T-helper 2 cell treated with Interferon-gamma antibody and Interleukin-4, amounts not matched to agents 5 μg/mL and 100 μg/mL, for 36 hours (primary cell): ENCODE measurements around the gene COL23A1.
"Not testable (repeated sequence)": the region's sequence is repeated elsewhere in the genome, so short reads cannot be mapped to it uniquely, and the experiment has no call there.

Experiments used
- DNase-seq: peaks from one replicate; pipeline ENCODE4 v3.0.0; 2021; ENCODE audit warnings: low spot score
- H3K27ac Mint-ChIP-seq: one replicate; pipeline ENCODE4 v1.8.0; 2021; ENCODE audit warnings: mild to moderate bottlenecking, mixed read lengths
- H3K27me3 Mint-ChIP-seq: one replicate; pipeline ENCODE4 v1.8.0; 2021; ENCODE audit warnings: low read depth, mixed read lengths
- H3K36me3 Mint-ChIP-seq: one replicate; pipeline ENCODE4 v1.8.0; 2021; ENCODE audit warnings: low read depth, mixed read lengths
- H3K4me1 Mint-ChIP-seq: one replicate; pipeline ENCODE4 v1.8.0; 2021; ENCODE audit warnings: low read depth, mixed read lengths
- H3K4me3 Mint-ChIP-seq: one replicate; pipeline ENCODE4 v1.8.0; 2022; ENCODE audit warnings: mild to moderate bottlenecking, moderate library complexity, mixed read lengths
- H3K9me3 Mint-ChIP-seq: one replicate; pipeline ENCODE4 v1.8.0; 2021; ENCODE audit warnings: mixed read lengths

COL23A1 gene

DNA sequence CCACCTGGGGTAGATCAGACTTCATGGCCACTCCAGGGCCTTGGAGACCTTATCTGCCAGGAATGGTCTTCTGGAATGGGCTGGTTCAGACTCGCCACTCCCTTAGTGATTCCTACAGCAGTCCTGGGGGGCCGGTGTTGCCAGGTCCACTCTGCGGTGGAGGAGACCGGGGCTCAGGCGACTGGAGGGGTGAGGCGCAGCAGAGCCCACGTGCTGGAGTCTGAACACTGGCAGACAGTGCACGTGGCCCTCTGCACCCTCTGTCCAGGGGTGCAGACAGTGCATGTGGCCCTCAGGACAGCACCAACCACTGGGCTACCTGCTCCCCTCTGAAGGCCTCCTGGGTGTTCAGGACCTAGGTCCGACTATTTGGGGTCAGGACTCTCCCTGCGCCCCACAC, 262.7 kb downstream of the COL23A1 start:
- Mint-ChIP-seq H3K9me3 (no peaks in the 10 kb centered on the region), H3K27ac (no peak overlapping the region)

DNA sequence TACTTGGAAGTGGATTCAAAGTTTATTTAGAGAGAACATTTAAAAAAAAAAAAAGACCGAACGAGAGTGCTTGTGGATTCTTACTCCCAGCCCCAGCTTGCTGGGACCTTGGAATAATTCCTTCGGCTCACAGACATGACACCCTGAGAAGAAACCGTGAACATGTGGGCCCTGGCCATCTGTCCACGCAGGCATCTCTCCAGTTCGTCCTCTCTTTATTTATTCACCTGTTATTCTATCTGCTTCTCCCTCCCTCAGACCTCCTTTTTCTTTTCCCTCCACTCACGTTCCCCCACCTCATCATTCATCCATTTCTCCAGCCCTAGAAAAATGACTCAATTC, 263.8 kb downstream of the COL23A1 start:
- H3K4me1 Mint-ChIP-seq: peaks cover 2% of the 10 kb centered on the region
- DNase-seq: no peak
- H3K27me3 Mint-ChIP-seq: no peaks in the 10 kb centered on the region
- no peak overlapping the region for H3K4me3 Mint-ChIP-seq
- H3K36me3 Mint-ChIP-seq: no peaks in the 10 kb centered on the region
- no peak overlapping the region for H3K27ac Mint-ChIP-seq
- H3K9me3 Mint-ChIP-seq: no peaks in the 10 kb centered on the region

More for the DNA sequence above, 262.7 kb downstream of the COL23A1 start:
- Mint-ChIP-seq H3K4me1 (peaks cover 2% of the 10 kb centered on the region), H3K36me3 (no peaks in the 10 kb centered on the region), H3K27me3 (no peaks in the 10 kb centered on the region), H3K4me3 (no peak overlapping the region)
- no peak for DNase-seq

DNA sequence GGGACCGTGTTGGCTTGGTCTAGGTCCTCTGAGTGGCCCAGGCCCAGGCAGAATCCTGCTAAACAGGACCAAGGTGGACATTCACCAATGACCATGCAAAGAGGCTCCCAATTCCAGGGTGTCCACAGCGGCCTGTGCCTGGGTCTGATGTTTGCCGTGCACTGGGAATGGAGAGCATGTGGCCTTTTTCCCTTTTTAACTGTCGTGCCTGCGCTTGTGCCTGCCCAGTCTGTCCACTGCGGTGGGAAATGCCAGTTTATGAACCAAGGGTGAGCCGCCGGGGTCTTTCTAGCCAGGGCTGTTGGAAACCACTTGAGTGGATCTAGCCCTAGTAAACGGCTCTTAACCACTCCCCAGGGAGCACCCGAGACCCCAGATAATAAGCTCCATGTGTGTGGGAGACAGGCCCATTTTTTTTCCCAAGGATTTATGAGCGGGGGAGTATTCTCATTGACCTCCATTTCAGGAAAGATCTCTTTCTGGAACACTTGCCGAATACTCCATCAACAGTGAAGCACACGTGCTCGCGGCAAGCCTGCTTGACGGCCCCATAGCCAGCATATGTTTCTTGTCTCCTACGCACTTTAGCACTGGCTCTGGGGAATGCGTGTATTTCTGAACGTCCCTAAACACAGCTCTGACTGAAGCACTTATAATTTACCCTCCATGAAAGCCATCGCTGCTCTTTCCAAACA, 264.4 kb downstream of the COL23A1 start:
- DNase-seq: no peak
- H3K27me3 Mint-ChIP-seq: no peaks in the 10 kb centered on the region
- no peaks in the 10 kb centered on the region for H3K9me3 Mint-ChIP-seq
- H3K36me3 Mint-ChIP-seq: no peaks in the 10 kb centered on the region
- H3K27ac Mint-ChIP-seq: no peak overlapping the region
- H3K4me1 Mint-ChIP-seq: peaks cover 2% of the 10 kb centered on the region
- H3K4me3 Mint-ChIP-seq: no peak overlapping the region

DNA sequence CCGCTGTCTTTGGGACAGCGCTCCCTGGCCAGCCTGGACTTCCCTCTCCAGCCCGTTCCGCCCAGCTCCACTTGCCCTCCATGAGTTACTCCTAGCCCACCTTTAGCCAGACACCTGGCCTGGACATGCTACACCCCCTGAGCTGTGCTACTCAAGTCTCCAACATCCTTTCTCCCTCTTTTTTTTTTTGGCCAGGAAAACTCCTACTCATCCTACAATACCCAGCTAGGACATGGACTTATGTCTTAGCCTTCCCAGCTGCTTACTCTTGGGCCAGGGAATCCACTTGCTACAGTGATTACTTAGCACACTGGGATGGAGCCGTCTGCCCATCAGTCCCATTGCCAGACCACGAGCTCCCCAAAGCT, 264.9 kb downstream of the COL23A1 start:
- H3K27me3 Mint-ChIP-seq: no peaks in the 10 kb centered on the region
- H3K4me3 Mint-ChIP-seq: no peak overlapping the region
- H3K9me3 Mint-ChIP-seq: no peaks in the 10 kb centered on the region
- no peaks in the 10 kb centered on the region for H3K36me3 Mint-ChIP-seq
- no peak overlapping the region for H3K27ac Mint-ChIP-seq
- DNase-seq: no peak
- H3K4me1 Mint-ChIP-seq: no peaks in the 10 kb centered on the region

DNA sequence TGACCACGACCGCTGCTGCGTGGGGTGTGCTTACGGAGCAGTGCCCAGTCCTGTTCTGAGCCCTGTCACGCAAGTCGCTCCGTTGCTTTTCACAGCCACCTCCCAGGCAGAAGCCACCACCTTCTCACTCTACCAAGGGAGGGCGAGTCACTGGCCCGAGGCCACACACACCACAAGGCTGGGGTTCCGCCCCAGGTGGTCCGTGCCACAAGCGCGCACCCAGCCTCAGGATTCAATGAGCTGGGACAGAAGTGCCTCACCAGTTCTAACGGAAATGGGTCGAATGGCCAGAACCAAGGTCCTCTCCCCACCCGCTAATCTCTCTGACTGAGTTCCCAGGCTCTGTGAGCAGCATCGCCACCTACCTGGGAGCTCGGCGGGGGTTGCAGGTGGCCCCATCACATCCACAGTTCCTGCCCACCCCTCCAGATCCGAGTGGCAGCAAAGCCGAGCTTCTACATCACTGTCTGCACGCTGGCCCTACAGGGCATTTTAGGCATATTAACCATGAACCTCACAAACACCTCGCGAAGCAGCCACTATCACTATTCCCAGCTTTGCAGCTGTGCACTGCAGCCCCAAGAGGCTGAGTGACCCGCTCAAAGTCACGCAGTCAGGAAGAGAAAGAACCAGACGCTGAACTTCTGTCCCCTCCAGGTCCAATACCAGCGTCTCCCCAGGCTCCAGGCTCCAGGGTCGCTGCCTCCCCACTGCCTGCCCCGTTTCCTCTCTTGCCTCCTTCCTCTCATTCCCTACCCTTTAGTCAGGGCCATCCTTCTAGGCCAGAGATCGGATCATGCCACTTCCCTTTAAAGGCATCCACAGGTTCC, 265.5 kb downstream of the COL23A1 start:
- H3K4me1 Mint-ChIP-seq: no peaks in the 10 kb centered on the region
- no peak overlapping the region for H3K27ac Mint-ChIP-seq
- H3K9me3 Mint-ChIP-seq: no peaks in the 10 kb centered on the region
- no peaks in the 10 kb centered on the region for H3K27me3 Mint-ChIP-seq
- no peak overlapping the region for H3K4me3 Mint-ChIP-seq
- no peaks in the 10 kb centered on the region for H3K36me3 Mint-ChIP-seq
- no peak for DNase-seq

DNA sequence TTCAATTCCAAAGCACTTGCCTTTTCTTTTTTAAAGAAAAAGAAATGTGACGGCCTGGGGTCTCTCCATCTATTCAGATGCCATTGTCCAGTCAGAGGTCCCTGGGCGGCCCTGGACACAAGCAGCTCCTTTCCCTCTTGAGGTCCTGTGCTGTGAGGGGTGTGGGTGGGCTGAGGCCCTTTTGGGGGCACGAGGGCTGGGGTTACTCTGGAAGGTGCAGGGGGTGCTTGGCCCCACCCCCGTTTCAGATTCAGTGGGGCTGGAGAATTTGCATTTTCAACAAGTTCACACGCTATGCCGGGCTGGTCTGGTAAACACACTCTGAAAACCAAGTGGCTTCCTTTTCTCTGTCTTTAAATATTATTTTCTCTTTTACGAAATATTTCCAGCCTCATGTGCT, 266.2 kb downstream of the COL23A1 start:
- Mint-ChIP-seq H3K4me1 (no peaks in the 10 kb centered on the region), H3K27me3 (no peaks in the 10 kb centered on the region), H3K27ac (no peak overlapping the region), H3K4me3 (no peak overlapping the region), H3K9me3 (no peaks in the 10 kb centered on the region), H3K36me3 (no peaks in the 10 kb centered on the region)
- DNase-seq: no peak

DNA sequence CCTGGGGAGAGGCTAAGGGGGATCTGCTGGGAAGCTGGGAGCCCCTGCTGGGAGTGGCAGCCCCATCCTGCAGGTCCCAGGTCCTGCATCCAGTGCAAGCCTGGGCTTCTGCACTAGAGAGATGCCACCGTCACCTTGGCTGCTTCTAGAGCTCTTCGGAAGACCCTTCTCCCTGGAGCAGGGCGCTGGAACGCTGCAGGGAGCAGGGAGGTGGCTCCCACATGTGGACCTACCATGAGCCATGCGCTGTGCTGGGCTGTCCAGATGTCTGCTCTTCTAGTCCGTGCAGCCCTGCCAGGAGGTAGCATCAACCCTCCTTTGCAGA, 266.7 kb downstream of the COL23A1 start:
- DNase-seq: no peak
- Mint-ChIP-seq H3K9me3 (no peaks in the 10 kb centered on the region), H3K36me3 (no peaks in the 10 kb centered on the region), H3K27me3 (no peaks in the 10 kb centered on the region), H3K4me3 (no peak overlapping the region), H3K4me1 (no peaks in the 10 kb centered on the region), H3K27ac (no peak overlapping the region)

DNA sequence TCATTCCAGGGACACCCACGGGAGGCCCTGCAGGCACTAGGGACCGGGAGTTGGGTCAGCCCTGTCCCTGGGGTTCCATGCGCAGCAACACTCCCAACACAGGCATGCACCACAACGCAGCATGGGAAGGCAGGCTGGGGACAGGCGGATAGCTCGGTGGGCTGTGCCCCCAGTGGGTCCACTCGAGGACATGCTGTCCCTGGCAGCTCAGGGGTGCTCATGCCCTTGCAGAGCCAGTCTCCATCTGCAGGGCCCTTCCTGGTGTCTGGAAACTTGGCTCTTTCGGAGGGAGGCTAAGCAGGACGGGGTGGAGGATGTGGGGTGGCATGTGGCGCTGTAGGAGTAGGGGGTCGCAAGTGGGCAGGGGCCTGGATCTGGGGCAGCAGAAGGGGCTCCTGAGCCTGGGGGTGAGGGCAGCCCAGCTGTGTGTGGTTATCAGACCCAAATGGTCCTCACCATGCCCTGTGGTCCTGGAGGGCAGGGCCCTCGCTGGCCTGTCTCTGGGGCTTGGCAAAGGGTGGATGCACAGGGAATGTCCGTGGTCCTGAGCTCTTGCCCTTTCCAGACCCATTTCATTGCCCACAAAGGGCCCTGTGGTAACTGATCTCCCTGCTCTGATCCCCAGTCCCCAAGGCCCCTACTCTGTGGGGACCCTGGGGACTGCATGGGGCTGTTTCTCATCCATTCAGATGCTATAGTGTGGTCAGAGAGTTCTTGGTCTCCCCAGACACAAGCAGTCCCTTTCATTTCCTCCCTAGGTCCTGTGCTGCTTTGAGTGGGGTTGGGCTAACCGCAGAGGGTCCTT, 267.3 kb downstream of the COL23A1 start:
- H3K4me1 Mint-ChIP-seq: no peaks in the 10 kb centered on the region
- peaks cover 2% of the 10 kb centered on the region for H3K9me3 Mint-ChIP-seq
- no peak overlapping the region for H3K27ac Mint-ChIP-seq
- no peaks in the 10 kb centered on the region for H3K27me3 Mint-ChIP-seq
- H3K36me3 Mint-ChIP-seq: no peaks in the 10 kb centered on the region
- no peak overlapping the region for H3K4me3 Mint-ChIP-seq
- DNase-seq: no peak

DNA sequence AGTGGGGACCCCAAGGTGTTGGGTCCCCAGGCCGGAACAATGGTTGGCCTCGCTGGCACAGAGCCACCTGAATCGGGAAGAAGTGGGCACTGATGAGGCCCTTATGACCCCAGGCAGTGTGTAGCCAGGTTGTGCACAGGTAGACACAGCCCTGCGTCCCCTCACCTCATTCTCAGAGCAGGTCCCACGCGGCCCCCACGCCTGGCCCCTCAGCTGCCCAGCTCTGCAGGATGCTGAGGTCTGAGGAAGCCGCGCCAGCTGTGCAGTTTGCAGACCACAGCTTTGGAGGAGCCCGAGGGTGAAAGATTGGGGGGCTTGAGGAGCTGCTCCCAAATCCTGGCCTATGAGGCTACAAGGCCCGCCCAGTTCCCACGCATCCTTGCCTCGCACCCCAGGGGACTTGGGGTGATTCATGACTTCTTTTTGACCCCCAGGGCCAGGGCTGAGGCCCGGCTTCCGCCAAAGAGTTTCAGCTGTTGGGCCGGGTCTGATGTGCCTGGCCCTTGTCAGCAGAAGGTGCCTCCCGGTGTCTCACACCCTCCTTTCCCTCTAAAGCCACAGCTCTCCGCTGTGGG, 269.8 kb downstream of the COL23A1 start:
- H3K4me3 Mint-ChIP-seq: no peak overlapping the region
- H3K27ac Mint-ChIP-seq: no peak overlapping the region
- H3K27me3 Mint-ChIP-seq: no peaks in the 10 kb centered on the region
- no peaks in the 10 kb centered on the region for H3K36me3 Mint-ChIP-seq
- DNase-seq: no peak
- H3K9me3 Mint-ChIP-seq: peaks cover 12% of the 10 kb centered on the region
- no peaks in the 10 kb centered on the region for H3K4me1 Mint-ChIP-seq

DNA sequence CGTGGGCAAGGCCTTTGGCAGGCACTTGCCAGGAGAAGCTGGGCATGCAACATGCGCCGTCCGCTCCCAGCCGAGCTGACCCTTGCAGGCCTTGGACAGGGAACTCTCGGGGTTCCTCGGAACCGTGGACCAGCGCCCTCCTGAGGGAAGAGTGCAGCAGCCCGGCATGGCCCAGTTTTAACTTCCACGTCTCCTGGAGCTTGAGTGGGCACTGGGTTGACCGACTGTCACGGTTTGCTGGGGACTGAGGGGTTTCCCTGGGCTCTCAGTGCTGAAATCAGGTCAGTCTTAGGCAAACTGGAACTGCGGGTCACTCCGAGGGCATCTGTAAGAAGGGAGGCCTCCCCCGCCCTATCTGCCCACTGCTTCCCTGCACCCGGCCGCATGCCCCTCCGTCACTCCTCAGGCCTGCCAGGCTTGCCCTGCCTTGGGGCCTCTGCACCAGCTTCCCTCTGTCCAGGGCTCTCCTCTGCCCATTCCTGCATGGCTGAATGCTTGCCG, 270.6 kb downstream of the COL23A1 start:
- no peaks in the 10 kb centered on the region for H3K27me3 Mint-ChIP-seq
- H3K9me3 Mint-ChIP-seq: peaks cover 12% of the 10 kb centered on the region
- no peak overlapping the region for H3K27ac Mint-ChIP-seq
- DNase-seq: no peak
- H3K4me1 Mint-ChIP-seq: no peaks in the 10 kb centered on the region
- no peaks in the 10 kb centered on the region for H3K36me3 Mint-ChIP-seq
- no peak overlapping the region for H3K4me3 Mint-ChIP-seq

DNA sequence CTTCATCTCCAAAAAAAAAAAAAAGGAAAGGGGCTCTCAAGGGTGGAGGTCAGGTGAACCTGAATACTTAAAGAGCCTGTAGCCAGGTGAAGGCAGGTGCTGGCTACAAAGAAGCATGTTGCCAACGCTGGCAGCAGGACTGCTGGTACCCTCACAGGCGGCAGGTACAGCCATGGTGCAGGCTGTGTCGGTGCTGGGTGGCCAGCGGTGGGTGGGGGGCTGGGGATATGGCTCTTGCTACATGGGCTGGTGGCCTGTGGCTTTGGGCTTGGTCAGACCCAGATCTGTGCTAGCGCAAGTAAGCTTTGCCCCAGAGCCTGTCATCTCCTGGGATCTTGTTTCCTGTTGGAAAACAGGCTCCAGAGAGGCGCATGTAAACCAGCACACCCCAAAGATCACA, 271.3 kb downstream of the COL23A1 start:
- H3K9me3 Mint-ChIP-seq: peaks cover 12% of the 10 kb centered on the region
- no peaks in the 10 kb centered on the region for H3K27me3 Mint-ChIP-seq
- H3K27ac Mint-ChIP-seq: no peak overlapping the region
- H3K36me3 Mint-ChIP-seq: no peaks in the 10 kb centered on the region
- H3K4me3 Mint-ChIP-seq: no peak overlapping the region
- DNase-seq: no peak
- H3K4me1 Mint-ChIP-seq: no peaks in the 10 kb centered on the region

DNA sequence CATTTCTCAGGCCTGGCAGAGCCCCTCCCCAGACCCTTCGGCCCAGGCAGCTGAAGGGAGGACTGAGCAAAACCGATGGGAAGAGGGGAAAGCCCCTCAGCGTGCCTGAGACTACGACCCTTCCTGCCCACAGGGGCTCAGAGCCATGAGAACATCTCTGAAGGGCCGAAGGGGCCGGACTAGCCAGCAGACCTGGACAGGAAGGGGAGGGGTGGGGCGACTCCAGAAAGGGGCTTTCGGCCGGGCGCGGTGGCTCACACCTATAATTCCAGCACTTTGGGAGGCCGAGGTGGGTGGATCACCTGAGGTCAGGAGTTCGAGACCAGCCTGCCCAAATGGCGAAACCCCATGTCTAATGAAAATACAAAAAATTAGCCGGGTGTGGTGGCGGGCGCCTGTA, 271.8 kb downstream of the COL23A1 start:
- H3K4me3 Mint-ChIP-seq: no peak overlapping the region
- no peaks in the 10 kb centered on the region for H3K27me3 Mint-ChIP-seq
- DNase-seq: no peak
- no peaks in the 10 kb centered on the region for H3K36me3 Mint-ChIP-seq
- H3K27ac Mint-ChIP-seq: no peak overlapping the region
- H3K9me3 Mint-ChIP-seq: peaks cover 12% of the 10 kb centered on the region
- H3K4me1 Mint-ChIP-seq: no peaks in the 10 kb centered on the region

DNA sequence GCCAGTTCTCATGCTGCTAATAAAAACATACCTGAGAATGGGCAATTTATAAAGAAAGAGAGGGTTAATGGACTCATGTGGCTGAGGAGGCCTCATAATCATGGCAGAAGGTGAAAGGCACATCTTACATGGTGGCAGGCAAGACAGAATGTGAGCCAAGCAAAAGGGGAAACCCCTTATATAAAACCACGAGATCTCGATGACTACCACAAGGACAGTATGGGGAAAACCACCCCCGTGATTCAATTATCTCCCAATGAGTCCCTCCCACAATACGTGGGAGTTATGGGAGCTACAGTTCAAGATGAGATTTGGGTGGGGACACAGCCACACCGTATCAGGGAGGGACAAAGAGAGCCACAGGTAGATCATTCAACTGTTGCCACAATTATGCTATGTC, 272.5 kb downstream of the COL23A1 start:
- H3K27me3 Mint-ChIP-seq, H3K27ac Mint-ChIP-seq, DNase-seq, H3K4me1 Mint-ChIP-seq, H3K36me3 Mint-ChIP-seq, H3K4me3 Mint-ChIP-seq: not testable (repeated sequence)
- peaks cover 12% of the 10 kb centered on the region for H3K9me3 Mint-ChIP-seq
